Small intestine (tissue), 7 donors: Measurements from ENCODE around the gene ANP32B. TPM values are rescaled to one million over a fixed set of nuclear protein-coding genes. Genes with fewer than 3 reads are reported as not detected.
"Not testable (repeated sequence)": the region's sequence is repeated elsewhere in the genome, so short reads cannot be mapped to it uniquely, and the experiment has no call there.

Experiments used
- DNase-seq, 2 donors: peaks; one replicate each; pipeline versions ENCODE4 v3.0.0 to v3.0.0-alpha.2; 2013
- FAIRE-seq: peaks from 2 replicates; lab custom pipeline; 2012; peaks lifted over from hg19 to GRCh38; lab: Jason Lieb, UNC
- H3K27ac ChIP-seq, 3 donors: one replicate each; pipeline ENCODE4 v1.5.1; 2013; ENCODE audit warnings: low read length in 2 of 3, mild to moderate bottlenecking in 2 of 3, control low read depth in 1 of 3, inconsistent platforms in 1 of 3, low read depth in 1 of 3, moderate library complexity in 1 of 3
- H3K27me3 ChIP-seq, 3 donors: one replicate each; pipeline ENCODE4 v1.6.1; 2013; ENCODE audit warnings: low read length in 3 of 3, inconsistent platforms in 1 of 3; ENCODE audit not compliant: control insufficient read depth in 3 of 3, insufficient read depth in 3 of 3
- H3K36me3 ChIP-seq, 3 donors: one replicate each; pipeline ENCODE4 v1.6.1; 2013; ENCODE audit warnings: low read length in 3 of 3, inconsistent platforms in 1 of 3, low read depth in 1 of 3, mild to moderate bottlenecking in 1 of 3, moderate library complexity in 1 of 3; ENCODE audit not compliant: control insufficient read depth in 3 of 3, insufficient read depth in 2 of 3
- H3K4me1 ChIP-seq, 3 donors: one replicate each; pipeline ENCODE4 v1.6.1; 2013; ENCODE audit warnings: low read length in 2 of 3, inconsistent platforms in 1 of 3, low read depth in 1 of 3, mild to moderate bottlenecking in 1 of 3, moderate library complexity in 1 of 3; ENCODE audit not compliant: control insufficient read depth in 3 of 3, insufficient read depth in 2 of 3
- H3K4me3 ChIP-seq, 3 donors: one replicate each; pipeline ENCODE4 v1.5.1; 2013; ENCODE audit warnings: low read length in 3 of 3, control low read depth in 1 of 3, inconsistent platforms in 1 of 3, low read depth in 1 of 3, mild to moderate bottlenecking in 1 of 3, moderate library complexity in 1 of 3
- H3K9me3 ChIP-seq, 2 donors: one replicate each; pipeline ENCODE4 v1.6.1; 2013; ENCODE audit warnings: low read depth in 1 of 2, low read length in 1 of 2; ENCODE audit not compliant: control insufficient read depth in 2 of 2, insufficient read depth in 1 of 2
- whole genome bisulfite sequencing, 3 donors: extraction: QIAGEN DNeasy Blood & Tissue Kit; methylation state at CpG; one replicate each; pipeline ENCODE4 v1.1.7; 2013; 5-methylcytosine and 5-hydroxymethylcytosine counted together
- polyA plus RNA-seq, 4 donors: library from polyadenylated mRNA; stranded (reverse) in 3 of 4; unstranded in 1 of 4; fragments of 200-250 nt in 3 of 4; fragments of 120-200 nt in 1 of 4; gene quantifications; one replicate each; pipeline versions ENCODE4 v1.2.1 to v1.2.3, GENCODE V29; 2013
- donor health status: healthy with polysubstance abuse.
- donor health status: control.
- donor health status: control.
- donor health status: Bipolar disorder and iron deficiency.
- donor health status: healthy.

Gene ANP32B
- polyA plus RNA-seq, 4 donors, result 106 to 263 (median 182) TPM

- no peaks in the 10 kb centered on the region for H3K27me3 ChIP-seq
- H3K4me1 ChIP-seq, result no peaks in the 10 kb centered on the region
- 72 to 79% (median 75%) methylated on average over 5 of the region's 5 CpGs for WGBS, 3 donors
- no peaks in the 10 kb centered on the region for H3K36me3 ChIP-seq
- FAIRE-seq (no peak), DNase-seq (no peak)
- no peak overlapping the region for H3K27ac ChIP-seq
- H3K9me3 ChIP-seq, result no peaks in the 10 kb centered on the region
- H3K4me3 ChIP-seq, result no peak overlapping the region
Measured at GRCh38 chr9:97958812-97959511, 24.2 kb upstream of the ANP32B start.

DNA sequence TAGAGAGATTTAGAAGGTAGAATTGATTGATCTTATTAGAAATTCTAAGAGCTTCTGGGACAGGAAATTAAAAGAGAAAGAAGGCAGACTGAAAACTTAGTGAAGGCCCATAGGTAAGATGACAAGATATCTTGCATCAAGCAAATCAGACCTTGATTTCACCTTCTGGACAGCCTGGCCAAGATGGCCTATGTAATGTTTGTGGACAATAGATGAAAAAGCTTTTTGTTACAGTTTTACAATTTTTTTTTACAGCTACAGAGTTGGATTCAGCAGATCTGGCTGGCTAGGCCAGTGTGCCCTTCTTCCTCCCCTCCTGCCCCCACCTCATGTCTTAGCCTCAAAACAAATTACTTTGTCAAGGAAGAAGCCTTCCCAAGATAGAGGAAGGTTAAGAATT, 23.6 kb upstream of the ANP32B start:
- no peak for FAIRE-seq
- no peak overlapping the region for H3K27ac ChIP-seq
- H3K4me1 ChIP-seq, result no peaks in the 10 kb centered on the region
- no peaks in the 10 kb centered on the region for H3K27me3 ChIP-seq
- no peaks in the 10 kb centered on the region for H3K9me3 ChIP-seq
- no peaks in the 10 kb centered on the region for H3K36me3 ChIP-seq
- no peak for DNase-seq
- no peak overlapping the region for H3K4me3 ChIP-seq

- H3K27me3 ChIP-seq, H3K9me3 ChIP-seq, H3K4me3 ChIP-seq, FAIRE-seq, H3K27ac ChIP-seq, H3K36me3 ChIP-seq, H3K4me1 ChIP-seq, DNase-seq: not testable (repeated sequence)
- 75 to 82% (median 76%) methylated on average over 9 of the region's 9 CpGs for WGBS, 3 donors
Measured at GRCh38 chr9:97960678-97961328, 22.3 kb upstream of the ANP32B start.

DNA sequence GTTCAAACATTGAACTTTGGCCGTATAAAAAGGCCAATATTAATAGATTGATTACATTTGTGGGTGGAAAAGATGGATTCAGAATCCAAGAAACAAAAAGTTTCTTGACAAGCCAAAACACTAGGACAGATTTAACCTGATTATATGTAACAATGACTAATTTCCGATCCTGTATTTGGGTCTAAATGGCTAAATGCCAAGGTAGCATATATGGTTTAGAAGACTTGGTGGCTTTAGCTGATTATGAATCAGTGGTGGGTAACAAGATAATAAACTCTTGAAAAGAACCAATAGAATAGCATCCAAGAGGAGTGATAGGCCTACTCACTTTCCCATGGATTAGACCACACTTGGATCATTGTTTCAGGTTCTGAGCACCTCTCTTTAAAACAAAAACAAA, 21.8 kb upstream of the ANP32B start:
- Histone ChIP-seq H3K36me3 (no peaks in the 10 kb centered on the region), H3K4me1 (no peaks in the 10 kb centered on the region), H3K9me3 (no peaks in the 10 kb centered on the region), H3K27ac (no peak overlapping the region), H3K27me3 (no peaks in the 10 kb centered on the region), H3K4me3 (no peak overlapping the region)
- FAIRE-seq, result no peak
- DNase-seq, result no peak
- whole genome bisulfite sequencing, 3 donors, result 71 to 90% (median 75%) methylated on average over 2 of the region's 2 CpGs

- FAIRE-seq (no peak), DNase-seq (no peak)
- H3K36me3 ChIP-seq, result no peaks in the 10 kb centered on the region
- no peaks in the 10 kb centered on the region for H3K27me3 ChIP-seq
- WGBS, 3 donors, result 75 to 80% (median 77%) methylated on average over 4 of the region's 4 CpGs
- no peaks in the 10 kb centered on the region for H3K4me1 ChIP-seq
- no peaks in the 10 kb centered on the region for H3K9me3 ChIP-seq
- no peak overlapping the region for H3K27ac ChIP-seq
- no peak overlapping the region for H3K4me3 ChIP-seq
Measured at GRCh38 chr9:97962136-97962535, 21.0 kb upstream of the ANP32B start.

- FAIRE-seq (no peak), DNase-seq (no peak)
- H3K36me3 ChIP-seq, result no peaks in the 10 kb centered on the region
- 78 to 81% (median 80%) methylated on average over 5 of the region's 5 CpGs for WGBS, 3 donors
- no peaks in the 10 kb centered on the region for H3K4me1 ChIP-seq
- no peaks in the 10 kb centered on the region for H3K27me3 ChIP-seq
- H3K4me3 ChIP-seq, result no peak overlapping the region
- H3K27ac ChIP-seq, result no peak overlapping the region
- no peaks in the 10 kb centered on the region for H3K9me3 ChIP-seq
Measured at GRCh38 chr9:97962575-97962974, 20.6 kb upstream of the ANP32B start.

DNA sequence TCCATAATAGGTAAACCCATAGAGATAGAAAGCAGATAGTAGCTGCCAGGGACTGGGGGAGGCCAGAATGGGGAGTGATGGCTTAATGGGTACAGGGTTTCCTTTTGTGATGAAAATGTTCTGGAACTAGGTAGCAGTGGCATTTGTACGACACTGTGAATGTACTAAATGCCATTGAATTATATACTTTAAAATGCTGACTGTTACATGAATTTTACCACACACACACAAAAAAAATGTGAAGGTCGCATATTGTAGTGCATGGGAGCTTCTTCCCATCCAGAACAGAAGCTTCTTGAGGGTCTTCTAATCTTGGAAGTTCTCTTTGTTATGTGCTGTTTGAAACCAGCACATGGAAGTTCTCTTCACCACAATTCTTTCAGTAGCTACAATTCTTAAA, 19.9 kb upstream of the ANP32B start:
- Histone ChIP-seq H3K9me3 (no peaks in the 10 kb centered on the region), H3K27me3 (no peaks in the 10 kb centered on the region), H3K36me3 (no peaks in the 10 kb centered on the region), H3K4me1 (no peaks in the 10 kb centered on the region), H3K27ac (no peak overlapping the region), H3K4me3 (no peak overlapping the region)
- FAIRE-seq, result no peak
- no peak for DNase-seq
- WGBS, 3 donors, result 71 to 92% (median 82%) methylated on average over 2 of the region's 2 CpGs

- H3K9me3 ChIP-seq, result no peaks in the 10 kb centered on the region
- no peak for DNase-seq
- H3K27ac ChIP-seq, result no peak overlapping the region
- H3K4me1 ChIP-seq, result no peaks in the 10 kb centered on the region
- H3K36me3 ChIP-seq, result no peaks in the 10 kb centered on the region
- H3K4me3 ChIP-seq, result no peak overlapping the region
- FAIRE-seq, result no peak
- no peaks in the 10 kb centered on the region for H3K27me3 ChIP-seq
Measured at GRCh38 chr9:97964901-97965300, 18.2 kb upstream of the ANP32B start.

DNA sequence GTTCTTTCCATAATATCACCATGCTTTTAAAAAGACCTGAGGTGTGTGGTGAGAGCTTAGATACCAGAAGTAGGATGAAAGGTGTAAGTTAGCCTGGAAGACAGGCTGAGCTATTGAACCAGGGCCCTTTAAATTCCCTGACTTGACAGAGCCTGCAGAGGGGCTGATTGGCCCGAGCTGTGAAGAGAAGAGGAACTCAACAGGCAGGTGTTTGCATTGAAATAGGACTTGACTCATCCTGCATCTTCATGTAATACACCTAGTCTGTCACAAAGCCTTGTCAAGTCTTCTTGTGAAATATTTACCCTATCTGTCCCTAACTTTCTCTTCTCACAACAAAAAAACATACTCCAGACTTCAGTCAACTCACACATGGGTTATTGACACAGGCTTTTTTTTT, 16.6 kb upstream of the ANP32B start:
- DNase-seq, result no peak

More for the DNA sequence above, 16.6 kb upstream of the ANP32B start:
- Histone ChIP-seq H3K4me1 (no peaks in the 10 kb centered on the region), H3K27me3 (no peaks in the 10 kb centered on the region), H3K27ac (no peak overlapping the region), H3K4me3 (no peak overlapping the region), H3K9me3 (no peaks in the 10 kb centered on the region), H3K36me3 (no peaks in the 10 kb centered on the region)
- FAIRE-seq, result no peak
- WGBS, 3 donors, result 21 to 57% (median 23%) methylated on average over 1 of the region's 1 CpG
